ENCODE data around the gene ZNF557. TPM values are rescaled to one million over a fixed set of nuclear protein-coding genes. Genes with fewer than 3 reads are reported as not detected.
A peak's percentile ranks its signal among the peaks of the same experiment; 100 is the strongest.

Gene ZNF557
- total RNA-seq, 1 donor from 2014 or later, result 8.2 TPM

GRCh38 chr19:7099597-7099921 lies 30.1 kb downstream of the ZNF557 start:
- Mint-ChIP-seq H3K27me3 (ENCODE audit: low read depth) (no peaks in the 10 kb centered on the region), H3K4me1 (ENCODE audit: low read depth) (peaks cover 9% of the 10 kb centered on the region), H3K4me3 (ENCODE audit: unreplicated experiment) (peak overlapping the region; percentile 89), H3K36me3 (ENCODE audit: low read depth) (peaks cover 11% of the 10 kb centered on the region), H3K9me3 (ENCODE audit: low read depth) (peaks cover 24% of the 10 kb centered on the region), H3K27ac (ENCODE audit: unreplicated experiment) (peak overlapping the region; percentile 93)
- DNase-seq (ENCODE audit: low spot score), result no peak
- no peak for TF ChIP-seq CTCF (IDR thresholded peaks at IDR 0.05)

- H3K36me3 Mint-ChIP-seq (ENCODE audit: low read depth), result peaks cover 2% of the 10 kb centered on the region
- no peak for TF ChIP-seq CTCF (IDR thresholded peaks at IDR 0.05)
- no peaks in the 10 kb centered on the region for H3K27me3 Mint-ChIP-seq (ENCODE audit: low read depth)
- no peak overlapping the region for H3K27ac Mint-ChIP-seq (ENCODE audit: unreplicated experiment)
- DNase-seq (ENCODE audit: low spot score), result no peak
- H3K4me3 Mint-ChIP-seq (ENCODE audit: unreplicated experiment), result no peak overlapping the region
- H3K4me1 Mint-ChIP-seq (ENCODE audit: low read depth), result peaks cover 9% of the 10 kb centered on the region
- H3K9me3 Mint-ChIP-seq (ENCODE audit: low read depth), result peaks cover 11% of the 10 kb centered on the region
These were observed 32.2 kb downstream of the ZNF557 start for GRCh38 chr19:7101498-7102253.

- Mint-ChIP-seq H3K9me3 (ENCODE audit: low read depth) (no peaks in the 10 kb centered on the region), H3K27ac (ENCODE audit: unreplicated experiment) (no peak overlapping the region), H3K36me3 (ENCODE audit: low read depth) (no peaks in the 10 kb centered on the region), H3K4me1 (ENCODE audit: low read depth) (peaks cover 3% of the 10 kb centered on the region), H3K4me3 (ENCODE audit: unreplicated experiment) (no peak overlapping the region), H3K27me3 (ENCODE audit: low read depth) (no peaks in the 10 kb centered on the region)
- no peak for TF ChIP-seq CTCF (IDR thresholded peaks at IDR 0.05)
- DNase-seq (ENCODE audit: low spot score), result no peak
These were observed 35.4 kb downstream of the ZNF557 start for GRCh38 chr19:7104747-7105447.

GRCh38 chr19:7106711-7107657 lies 37.5 kb downstream of the ZNF557 start:
- Mint-ChIP-seq H3K9me3 (ENCODE audit: low read depth) (no peaks in the 10 kb centered on the region), H3K36me3 (ENCODE audit: low read depth) (no peaks in the 10 kb centered on the region), H3K27me3 (ENCODE audit: low read depth) (no peaks in the 10 kb centered on the region), H3K27ac (ENCODE audit: unreplicated experiment) (no peak overlapping the region), H3K4me3 (ENCODE audit: unreplicated experiment) (no peak overlapping the region), H3K4me1 (ENCODE audit: low read depth) (peaks cover 6% of the 10 kb centered on the region)
- TF ChIP-seq CTCF (IDR thresholded peaks at IDR 0.05), result no peak
- no peak for DNase-seq (ENCODE audit: low spot score)

All from chondrocyte (in vitro differentiated cells).